ENCODE results near the gene SNX5.

DNA sequence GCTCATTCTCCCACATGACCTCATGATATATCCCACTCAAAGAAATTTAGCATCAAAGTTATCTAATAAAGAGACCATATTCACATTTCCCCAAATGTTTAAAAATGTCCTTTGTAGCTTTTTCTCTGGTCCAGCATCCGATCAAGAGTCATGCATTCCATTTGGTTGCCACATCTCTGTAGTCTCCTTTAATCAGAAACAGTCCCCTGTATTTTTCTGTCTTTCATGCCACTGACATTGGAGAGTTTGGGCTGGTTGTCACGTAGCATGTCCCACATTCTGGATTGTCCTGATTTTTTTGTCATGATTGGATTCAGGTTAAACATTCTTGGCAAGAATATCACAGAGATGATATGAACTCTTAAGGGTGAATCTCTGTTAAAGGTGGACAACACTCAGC is 55.7 kb downstream of the SNX5 start:
- TF ChIP-seq, protein P1, sequence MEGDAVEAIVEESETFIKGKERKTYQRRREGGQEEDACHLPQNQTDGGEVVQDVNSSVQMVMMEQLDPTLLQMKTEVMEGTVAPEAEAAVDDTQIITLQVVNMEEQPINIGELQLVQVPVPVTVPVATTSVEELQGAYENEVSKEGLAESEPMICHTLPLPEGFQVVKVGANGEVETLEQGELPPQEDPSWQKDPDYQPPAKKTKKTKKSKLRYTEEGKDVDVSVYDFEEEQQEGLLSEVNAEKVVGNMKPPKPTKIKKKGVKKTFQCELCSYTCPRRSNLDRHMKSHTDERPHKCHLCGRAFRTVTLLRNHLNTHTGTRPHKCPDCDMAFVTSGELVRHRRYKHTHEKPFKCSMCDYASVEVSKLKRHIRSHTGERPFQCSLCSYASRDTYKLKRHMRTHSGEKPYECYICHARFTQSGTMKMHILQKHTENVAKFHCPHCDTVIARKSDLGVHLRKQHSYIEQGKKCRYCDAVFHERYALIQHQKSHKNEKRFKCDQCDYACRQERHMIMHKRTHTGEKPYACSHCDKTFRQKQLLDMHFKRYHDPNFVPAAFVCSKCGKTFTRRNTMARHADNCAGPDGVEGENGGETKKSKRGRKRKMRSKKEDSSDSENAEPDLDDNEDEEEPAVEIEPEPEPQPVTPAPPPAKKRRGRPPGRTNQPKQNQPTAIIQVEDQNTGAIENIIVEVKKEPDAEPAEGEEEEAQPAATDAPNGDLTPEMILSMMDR (IDR thresholded peaks at IDR 0.05; ENCODE audit: borderline replicate concordance, extremely low read depth, low read length, poor library complexity, severe bottlenecking), result no peak
- no peak for TF ChIP-seq EZH2 (IDR thresholded peaks at IDR 0.05; ENCODE audit: borderline replicate concordance, low read depth, low read length, severe bottlenecking)

Data from DND-41 (cell line).